HEK293 (cell line): ENCODE data around the gene KIAA0513.

Experiments
- CTCF ChIA-PET: fragments of 350-600 bp; formaldehyde crosslinking; extraction: SDS; loops from one replicate; lab custom pipeline; 2021; ENCODE audit warnings: antibody characterized with exemption; lab: Yijun Ruan, JAX
- POLR2A ChIA-PET: fragments of 300-600 bp; formaldehyde crosslinking; extraction: SDS; loops from one replicate; lab custom pipeline; 2020; ENCODE audit warnings: antibody characterized with exemption, inconsistent platforms; lab: Yijun Ruan, JAX
- H3K27ac ChIP-seq: fragments of 200-500 bp; sonication (Bioruptor generic); 2 replicates; pipeline ENCODE4 v1.5.1; 2014; ENCODE audit warnings: low read depth, low read length, control low read depth, inconsistent platforms; ENCODE audit errors: extremely low read depth
- H3K36me3 ChIP-seq, 2 experiments: fragments of 200-500 bp in 1 of 2; sonication (Bioruptor generic) in 1 of 2; 1 replicate in 1 of 2; 2 replicates in 1 of 2; pipeline ENCODE4 v1.5.1; 2014 to 2017; ENCODE audit warnings: inconsistent platforms in 2 of 2, low read length in 2 of 2; ENCODE audit not compliant: control insufficient read depth in 2 of 2, insufficient read depth in 1 of 2
- H3K4me1 ChIP-seq: fragments of 200-500 bp; sonication (Bioruptor generic); 2 replicates; pipeline ENCODE4 v1.5.1; 2014; ENCODE audit warnings: mild to moderate bottlenecking, low read length, inconsistent platforms; ENCODE audit not compliant: control insufficient read depth, insufficient read depth
- H3K4me3 ChIP-seq: 2 replicates; pipeline ENCODE4 v1.5.1; 2011; ENCODE audit warnings: low read depth, mild to moderate bottlenecking, control low read depth, low read length, moderate library complexity
- H3K9me3 ChIP-seq: fragments of 200-500 bp; sonication (Bioruptor generic); 2 replicates; pipeline ENCODE4 v1.5.1; 2014; ENCODE audit warnings: low read depth, low read length, inconsistent platforms; ENCODE audit not compliant: control insufficient read depth, insufficient read depth
- AEBP2 ChIP-seq: fragments of 450-650 bp; formaldehyde crosslinking; IDR thresholded peaks from 2 replicates; pipeline ENCODE4 v1.5.1; 2016; ENCODE audit warnings: missing biosample characterization, missing genetic modification characterization, borderline replicate concordance
- HOXD13 ChIP-seq: sonication (generic); formaldehyde crosslinking; IDR thresholded peaks from 2 replicates; pipeline ENCODE4 v1.8.0; 2022; ENCODE audit warnings: missing genetic modification reagents, borderline replicate concordance
- ZBTB10 ChIP-seq: fragments of 450-650 bp; formaldehyde crosslinking; IDR thresholded peaks from 2 replicates; pipeline ENCODE4 v1.5.1; 2016; ENCODE audit warnings: missing biosample characterization, missing genetic modification characterization
- ZBTB11 ChIP-seq: fragments of 450-650 bp; formaldehyde crosslinking; conservative IDR thresholded peaks from 2 replicates; pipeline ENCODE4 v1.5.1; 2016; ENCODE audit warnings: low read depth, missing biosample characterization, missing genetic modification characterization
- ZBTB17 ChIP-seq: fragments of 450-650 bp; formaldehyde crosslinking; IDR thresholded peaks from 2 replicates; pipeline ENCODE4 v1.5.1; 2016; ENCODE audit warnings: missing biosample characterization, missing genetic modification characterization
- ZBTB8A ChIP-seq: fragments of 450-650 bp; formaldehyde crosslinking; IDR thresholded peaks from 2 replicates; pipeline ENCODE4 v1.5.1; 2016; ENCODE audit warnings: missing biosample characterization, missing genetic modification characterization
- ZNF221 ChIP-seq: fragments of 450-650 bp; formaldehyde crosslinking; IDR thresholded peaks from 2 replicates; pipeline ENCODE4 v1.5.1; 2017; ENCODE audit warnings: missing biosample characterization, missing genetic modification characterization, borderline replicate concordance
- ZNF274 ChIP-seq, 2 experiments: fragments of 200-500 bp in 1 of 2; fragments of 450-650 bp in 1 of 2; sonication (Bioruptor generic) in 1 of 2; formaldehyde crosslinking in 1 of 2; IDR thresholded peaks; 2 replicates each; pipeline versions ENCODE4 v1.5.1 to v1.6.1; 2014 to 2016; ENCODE audit warnings: borderline replicate concordance in 1 of 2, inconsistent platforms in 1 of 2, low read length in 1 of 2, missing biosample characterization in 1 of 2, missing genetic modification characterization in 1 of 2
- ZNF621 ChIP-seq: fragments of 450-650 bp; formaldehyde crosslinking; IDR thresholded peaks from 2 replicates; pipeline ENCODE4 v1.5.1; 2017; ENCODE audit warnings: missing biosample characterization, missing genetic modification characterization
- ZNF76 ChIP-seq: fragments of 450-650 bp; formaldehyde crosslinking; IDR thresholded peaks from 2 replicates; pipeline ENCODE4; 2016; ENCODE audit warnings: low read depth, missing biosample characterization, missing genetic modification characterization, borderline replicate concordance
- TF ChIP-seq, protein P1 (sequence below): fragments of 450-650 bp; formaldehyde crosslinking; IDR thresholded peaks from 2 replicates; pipeline ENCODE4 v1.5.1; 2016; ENCODE audit warnings: missing biosample characterization, missing genetic modification characterization
- TF ChIP-seq, protein P2 (sequence below): fragments of 450-650 bp; formaldehyde crosslinking; IDR thresholded peaks from 2 replicates; pipeline ENCODE4 v1.5.1; 2016; ENCODE audit warnings: missing biosample characterization, missing genetic modification characterization, borderline replicate concordance
- TF ChIP-seq, protein P3 (sequence below): fragments of 450-650 bp; formaldehyde crosslinking; IDR thresholded peaks from 2 replicates; pipeline ENCODE4 v1.5.1; 2016; ENCODE audit warnings: missing biosample characterization, missing genetic modification characterization

KIAA0513 gene

GRCh38 chr16:85087899-85088569 is 60.4 kb downstream of the KIAA0513 start:
- TF ChIP-seq, protein P1, sequence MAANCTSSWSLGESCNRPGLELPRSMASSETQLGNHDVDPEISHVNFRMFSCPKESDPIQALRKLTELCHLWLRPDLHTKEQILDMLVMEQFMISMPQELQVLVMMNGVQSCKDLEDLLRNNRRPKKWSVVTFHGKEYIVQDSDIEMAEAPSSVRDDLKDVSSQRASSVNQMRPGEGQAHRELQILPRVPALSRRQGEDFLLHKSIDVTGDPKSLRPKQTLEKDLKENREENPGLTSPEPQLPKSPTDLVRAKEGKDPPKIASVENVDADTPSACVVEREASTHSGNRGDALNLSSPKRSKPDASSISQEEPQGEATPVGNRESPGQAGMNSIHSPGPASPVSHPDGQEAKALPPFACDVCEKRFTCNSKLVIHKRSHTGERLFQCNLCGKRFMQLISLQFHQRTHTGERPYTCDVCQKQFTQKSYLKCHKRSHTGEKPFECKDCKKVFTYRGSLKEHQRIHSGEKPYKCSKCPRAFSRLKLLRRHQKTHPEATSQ (tag by site-specific recombination), result no peak
- TF ChIP-seq ZBTB10 (tag by site-specific recombination), result no peak
- no peak for TF ChIP-seq HOXD13
- TF ChIP-seq ZNF221, result no peak
- TF ChIP-seq, protein P2, sequence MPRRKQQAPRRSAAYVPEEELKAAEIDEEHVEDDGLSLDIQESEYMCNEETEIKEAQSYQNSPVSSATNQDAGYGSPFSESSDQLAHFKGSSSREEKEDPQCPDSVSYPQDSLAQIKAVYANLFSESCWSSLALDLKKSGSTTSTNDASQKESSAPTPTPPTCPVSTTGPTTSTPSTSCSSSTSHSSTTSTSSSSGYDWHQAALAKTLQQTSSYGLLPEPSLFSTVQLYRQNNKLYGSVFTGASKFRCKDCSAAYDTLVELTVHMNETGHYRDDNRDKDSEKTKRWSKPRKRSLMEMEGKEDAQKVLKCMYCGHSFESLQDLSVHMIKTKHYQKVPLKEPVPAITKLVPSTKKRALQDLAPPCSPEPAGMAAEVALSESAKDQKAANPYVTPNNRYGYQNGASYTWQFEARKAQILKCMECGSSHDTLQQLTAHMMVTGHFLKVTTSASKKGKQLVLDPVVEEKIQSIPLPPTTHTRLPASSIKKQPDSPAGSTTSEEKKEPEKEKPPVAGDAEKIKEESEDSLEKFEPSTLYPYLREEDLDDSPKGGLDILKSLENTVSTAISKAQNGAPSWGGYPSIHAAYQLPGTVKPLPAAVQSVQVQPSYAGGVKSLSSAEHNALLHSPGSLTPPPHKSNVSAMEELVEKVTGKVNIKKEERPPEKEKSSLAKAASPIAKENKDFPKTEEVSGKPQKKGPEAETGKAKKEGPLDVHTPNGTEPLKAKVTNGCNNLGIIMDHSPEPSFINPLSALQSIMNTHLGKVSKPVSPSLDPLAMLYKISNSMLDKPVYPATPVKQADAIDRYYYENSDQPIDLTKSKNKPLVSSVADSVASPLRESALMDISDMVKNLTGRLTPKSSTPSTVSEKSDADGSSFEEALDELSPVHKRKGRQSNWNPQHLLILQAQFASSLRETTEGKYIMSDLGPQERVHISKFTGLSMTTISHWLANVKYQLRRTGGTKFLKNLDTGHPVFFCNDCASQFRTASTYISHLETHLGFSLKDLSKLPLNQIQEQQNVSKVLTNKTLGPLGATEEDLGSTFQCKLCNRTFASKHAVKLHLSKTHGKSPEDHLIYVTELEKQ (tag by site-specific recombination), result no peak
- TF ChIP-seq ZBTB8A (tag by site-specific recombination), result no peak
- TF ChIP-seq, protein P3, sequence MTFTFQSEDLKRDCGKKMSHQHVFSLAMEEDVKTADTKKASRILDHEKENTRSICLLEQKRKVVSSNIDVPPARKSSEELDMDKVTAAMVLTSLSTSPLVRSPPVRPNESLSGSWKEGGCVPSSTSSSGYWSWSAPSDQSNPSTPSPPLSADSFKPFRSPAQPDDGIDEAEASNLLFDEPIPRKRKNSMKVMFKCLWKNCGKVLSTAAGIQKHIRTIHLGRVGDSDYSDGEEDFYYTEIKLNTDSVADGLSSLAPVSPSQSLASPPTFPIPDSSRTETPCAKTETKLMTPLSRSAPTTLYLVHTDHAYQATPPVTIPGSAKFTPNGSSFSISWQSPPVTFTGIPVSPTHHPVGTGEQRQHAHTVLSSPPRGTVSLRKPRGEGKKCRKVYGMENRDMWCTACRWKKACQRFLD (tag by site-specific recombination), result no peak
- no peak for TF ChIP-seq ZNF621 (tag by site-specific recombination)
- no peak overlapping the region for H3K4me3 ChIP-seq
- CTCF ChIA-PET, result interaction anchor here (0.6 to 1.2 kb wide), 2 partner anchors 27 to 672 kb away, joined by 3 read pairs; no protein-coding TSS in a partner anchor
- no peaks in the 10 kb centered on the region for H3K9me3 ChIP-seq
- no peak overlapping the region for H3K27ac ChIP-seq
- POLR2A ChIA-PET, result no interaction called here
- peaks cover 2% of the 10 kb centered on the region; the same call in 1 of the 2 replicates for H3K4me1 ChIP-seq
- peaks cover 0 to 7% of the 10 kb centered on the region in 2 experiments; a peak in 1 of 3 replicates for H3K36me3 ChIP-seq

DNA sequence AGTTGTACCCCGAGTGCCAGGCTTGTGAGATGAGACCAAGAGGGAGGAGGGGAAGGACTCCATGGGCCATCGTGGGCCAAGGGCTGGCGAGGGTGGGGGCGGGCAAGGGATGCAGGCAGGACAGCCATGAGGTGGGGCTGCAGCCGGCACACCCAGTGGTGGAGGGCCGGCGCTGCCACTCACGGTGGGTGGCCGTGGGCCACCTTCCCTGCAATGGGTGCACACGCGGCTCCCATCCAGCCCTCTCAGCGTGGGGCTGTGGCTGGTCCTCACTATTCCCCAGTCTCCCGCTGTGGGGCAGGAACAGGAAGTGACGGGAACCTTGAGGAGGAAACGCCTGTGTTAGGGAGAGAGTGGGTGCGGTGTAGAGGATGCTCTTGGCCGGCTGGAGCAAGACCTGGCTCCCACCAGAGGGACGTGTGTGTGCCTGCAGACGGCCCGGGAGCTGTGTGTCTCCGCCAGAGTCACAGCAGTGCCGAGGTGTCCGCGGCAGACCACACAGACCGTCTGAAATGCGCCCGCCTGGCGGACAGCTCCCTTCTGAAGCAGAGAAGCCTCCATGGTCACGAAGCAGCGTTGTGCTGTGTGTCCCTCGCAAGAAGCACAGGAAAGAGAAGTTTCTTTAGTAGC is 61.1 kb downstream of the KIAA0513 start:
- Histone ChIP-seq H3K9me3 (no peaks in the 10 kb centered on the region), H3K27ac (no peak overlapping the region), H3K36me3 (peaks cover 0 to 7% of the 10 kb centered on the region in 2 experiments; a peak in 1 of 3 replicates), H3K4me3 (no peak overlapping the region), H3K4me1 (peaks cover 2% of the 10 kb centered on the region; the same call in 1 of the 2 replicates)
- ChIA-PET POLR2A (no interaction called here), CTCF (interaction anchor here (0.5 to 0.6 kb wide), 2 partner anchors 671 to 760 kb away, joined by 3 to 4 read pairs; no protein-coding TSS in a partner anchor)
- TF ChIP-seq ZNF76 (tag by site-specific recombination) (no peak), ZBTB17 (no peak), AEBP2 (tag by site-specific recombination) (no peak), ZNF274 (IDR thresholded peaks at IDR 0.05; ENCODE audit: low read length) (no peak), ZNF274 (tag by site-specific recombination; IDR thresholded peaks at IDR 0.05; ENCODE audit: borderline replicate concordance) (no peak), ZBTB11 (tag by site-specific recombination) (no peak)
